ENCODE results near the gene ST14. TPM values are rescaled to one million over a fixed set of nuclear protein-coding genes. Genes with fewer than 3 reads are reported as not detected.

The ST14 gene
- total and polyA plus RNA-seq, 4 donors = 24.3 to 81.1 (median 54.1) TPM

DNA sequence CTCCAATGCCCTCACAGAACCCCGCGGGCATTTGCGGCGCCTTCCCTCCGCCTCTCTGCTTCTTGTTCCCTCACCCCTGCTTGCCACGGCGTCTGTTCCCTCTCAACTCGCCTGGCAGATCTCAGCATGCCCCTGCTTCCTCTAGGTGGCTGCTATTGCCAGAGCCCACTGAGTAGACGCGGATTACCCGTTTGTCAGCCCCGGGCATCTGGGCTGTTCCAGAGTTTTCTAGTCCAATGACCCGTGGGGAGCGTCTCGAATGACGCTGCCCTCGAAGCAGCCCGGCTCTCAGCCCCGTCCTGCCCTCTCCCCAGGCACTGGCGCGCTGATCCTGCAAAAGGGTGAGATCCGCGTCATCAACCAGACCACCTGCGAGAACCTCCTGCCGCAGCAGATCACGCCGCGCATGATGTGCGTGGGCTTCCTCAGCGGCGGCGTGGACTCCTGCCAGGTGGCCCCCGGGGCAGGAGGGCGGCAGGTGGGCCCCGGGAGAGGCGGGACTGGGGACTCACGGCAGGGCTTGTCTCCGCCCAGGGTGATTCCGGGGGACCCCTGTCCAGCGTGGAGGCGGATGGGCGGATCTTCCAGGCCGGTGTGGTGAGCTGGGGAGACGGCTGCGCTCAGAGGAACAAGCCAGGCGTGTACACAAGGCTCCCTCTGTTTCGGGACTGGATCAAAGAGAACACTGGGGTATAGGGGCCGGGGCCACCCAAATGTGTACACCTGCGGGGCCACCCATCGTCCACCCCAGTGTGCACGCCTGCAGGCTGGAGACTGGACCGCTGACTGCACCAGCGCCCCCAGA lies 49.7 kb downstream of the ST14 start:
- WGBS, 2 donors = 91 to 93% methylated on average over 53 of the region's 53 CpGs
- no peaks in the 10 kb centered on the region for H3K9me3 ChIP-seq (ENCODE audit: control insufficient read depth in 4 of 4, insufficient read depth in 3 of 4, low read length in 3 of 4)
- TF ChIP-seq, protein P1, sequence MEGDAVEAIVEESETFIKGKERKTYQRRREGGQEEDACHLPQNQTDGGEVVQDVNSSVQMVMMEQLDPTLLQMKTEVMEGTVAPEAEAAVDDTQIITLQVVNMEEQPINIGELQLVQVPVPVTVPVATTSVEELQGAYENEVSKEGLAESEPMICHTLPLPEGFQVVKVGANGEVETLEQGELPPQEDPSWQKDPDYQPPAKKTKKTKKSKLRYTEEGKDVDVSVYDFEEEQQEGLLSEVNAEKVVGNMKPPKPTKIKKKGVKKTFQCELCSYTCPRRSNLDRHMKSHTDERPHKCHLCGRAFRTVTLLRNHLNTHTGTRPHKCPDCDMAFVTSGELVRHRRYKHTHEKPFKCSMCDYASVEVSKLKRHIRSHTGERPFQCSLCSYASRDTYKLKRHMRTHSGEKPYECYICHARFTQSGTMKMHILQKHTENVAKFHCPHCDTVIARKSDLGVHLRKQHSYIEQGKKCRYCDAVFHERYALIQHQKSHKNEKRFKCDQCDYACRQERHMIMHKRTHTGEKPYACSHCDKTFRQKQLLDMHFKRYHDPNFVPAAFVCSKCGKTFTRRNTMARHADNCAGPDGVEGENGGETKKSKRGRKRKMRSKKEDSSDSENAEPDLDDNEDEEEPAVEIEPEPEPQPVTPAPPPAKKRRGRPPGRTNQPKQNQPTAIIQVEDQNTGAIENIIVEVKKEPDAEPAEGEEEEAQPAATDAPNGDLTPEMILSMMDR (IDR thresholded peaks at IDR 0.05; ENCODE audit: control extremely low read depth, extremely low read depth) = no peak
- H3K9ac ChIP-seq (ENCODE audit: insufficient read depth in 1 of 2, low read length in 2 of 2) = no peak overlapping the region
- DNase-seq (no peak), ATAC-seq (ENCODE audit: insufficient read depth, low FRiP score) (no peak)
- H3K36me3 ChIP-seq (ENCODE audit: control insufficient read depth in 4 of 4, insufficient read depth in 4 of 4, low read length in 4 of 4) = peaks cover 0 to 2% (median 0%) of the 10 kb centered on the region in 4 donors
- H3K4me3 ChIP-seq = no peak overlapping the region
- H3K4me1 ChIP-seq (ENCODE audit: control insufficient read depth in 5 of 5, insufficient read depth in 5 of 5, low read length in 5 of 5) = no peaks in the 10 kb centered on the region
- H3K27me3 ChIP-seq (ENCODE audit: control insufficient read depth in 3 of 3, insufficient read depth in 3 of 3, low read length in 2 of 3) = no peaks in the 10 kb centered on the region
- H3K27ac ChIP-seq (ENCODE audit: low read depth in 1 of 2, low read length in 1 of 2) = no peak overlapping the region

DNA sequence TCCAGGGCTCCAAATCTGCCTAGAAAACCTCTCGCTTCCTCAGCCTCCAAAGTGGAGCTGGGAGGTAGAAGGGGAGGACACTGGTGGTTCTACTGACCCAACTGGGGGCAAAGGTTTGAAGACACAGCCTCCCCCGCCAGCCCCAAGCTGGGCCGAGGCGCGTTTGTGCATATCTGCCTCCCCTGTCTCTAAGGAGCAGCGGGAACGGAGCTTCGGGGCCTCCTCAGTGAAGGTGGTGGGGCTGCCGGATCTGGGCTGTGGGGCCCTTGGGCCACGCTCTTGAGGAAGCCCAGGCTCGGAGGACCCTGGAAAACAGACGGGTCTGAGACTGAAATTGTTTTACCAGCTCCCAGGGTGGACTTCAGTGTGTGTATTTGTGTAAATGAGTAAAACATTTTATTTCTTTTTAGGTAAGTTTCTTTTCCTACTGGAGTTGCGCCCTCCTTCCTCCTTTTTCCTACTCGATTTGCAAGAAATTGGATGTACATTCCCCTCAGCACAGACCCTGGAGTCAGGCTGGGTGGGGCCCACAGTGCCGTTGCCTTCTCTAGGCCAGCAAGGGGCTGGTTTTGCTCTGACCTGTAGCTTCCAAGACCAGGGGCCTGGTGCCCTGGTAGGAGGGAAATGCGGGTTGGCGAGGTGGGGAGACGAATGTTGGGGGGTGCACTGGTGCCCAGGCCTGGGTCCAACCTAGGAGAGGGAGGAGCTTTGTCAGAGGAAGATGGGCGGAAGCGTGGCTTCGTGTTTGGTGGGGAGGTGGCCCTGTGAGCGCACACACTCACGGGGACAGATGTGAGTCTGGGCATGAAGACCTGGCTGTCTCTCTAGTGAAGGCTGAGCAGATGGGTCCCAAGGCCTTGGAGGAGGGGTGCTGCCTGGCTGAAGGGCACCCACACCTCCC lies 50.6 kb downstream of the ST14 start:
- 86 to 90% methylated on average over 23 of the region's 23 CpGs for WGBS, 2 donors
- Histone ChIP-seq H3K27ac (ENCODE audit: low read depth in 1 of 2, low read length in 1 of 2) (no peak overlapping the region), H3K4me3 (no peak overlapping the region), H3K9ac (ENCODE audit: insufficient read depth in 1 of 2, low read length in 2 of 2) (no peak overlapping the region), H3K27me3 (ENCODE audit: control insufficient read depth in 3 of 3, insufficient read depth in 3 of 3, low read length in 2 of 3) (no peaks in the 10 kb centered on the region), H3K4me1 (ENCODE audit: control insufficient read depth in 5 of 5, insufficient read depth in 5 of 5, low read length in 5 of 5) (no peaks in the 10 kb centered on the region), H3K9me3 (ENCODE audit: control insufficient read depth in 4 of 4, insufficient read depth in 3 of 4, low read length in 3 of 4) (no peaks in the 10 kb centered on the region), H3K36me3 (ENCODE audit: control insufficient read depth in 4 of 4, insufficient read depth in 4 of 4, low read length in 4 of 4) (peaks cover 0 to 2% (median 0%) of the 10 kb centered on the region in 4 donors)
- TF ChIP-seq, protein P1 (IDR thresholded peaks at IDR 0.05; ENCODE audit: control extremely low read depth, extremely low read depth) = no peak
- DNase-seq = no peak
- no peak for ATAC-seq (ENCODE audit: insufficient read depth, low FRiP score)

- Histone ChIP-seq H3K9me3 (ENCODE audit: control insufficient read depth in 4 of 4, insufficient read depth in 3 of 4, low read length in 3 of 4) (no peaks in the 10 kb centered on the region), H3K27ac (ENCODE audit: low read depth in 1 of 2, low read length in 1 of 2) (no peak overlapping the region), H3K27me3 (ENCODE audit: control insufficient read depth in 3 of 3, insufficient read depth in 3 of 3, low read length in 2 of 3) (no peaks in the 10 kb centered on the region), H3K4me3 (no peak overlapping the region), H3K36me3 (ENCODE audit: control insufficient read depth in 4 of 4, insufficient read depth in 4 of 4, low read length in 4 of 4) (peaks cover 0 to 2% (median 0%) of the 10 kb centered on the region in 4 donors), H3K4me1 (ENCODE audit: control insufficient read depth in 5 of 5, insufficient read depth in 5 of 5, low read length in 5 of 5) (no peaks in the 10 kb centered on the region), H3K9ac (ENCODE audit: insufficient read depth in 1 of 2, low read length in 2 of 2) (no peak overlapping the region)
- DNase-seq (no peak), ATAC-seq (ENCODE audit: insufficient read depth, low FRiP score) (no peak)
- TF ChIP-seq, protein P1 (IDR thresholded peaks at IDR 0.05; ENCODE audit: control extremely low read depth, extremely low read depth) = no peak
- 88 to 91% methylated on average over 3 of the region's 3 CpGs for WGBS, 2 donors
Observed at GRCh38 chr11:130211144-130211543, 51.6 kb downstream of the ST14 start.

Data from lung (tissue), 12 donors.